Measurements from ENCODE around the gene GALNT2. TPM values are rescaled to one million over a fixed set of nuclear protein-coding genes. Genes with fewer than 3 reads are reported as not detected.

GALNT2 gene
- total RNA-seq, 1 donor from 2014 or later = 60.7 TPM

GRCh38 chr1:230309646-230310177, 242.7 kb downstream of the GALNT2 start:
- TF ChIP-seq, protein P1, sequence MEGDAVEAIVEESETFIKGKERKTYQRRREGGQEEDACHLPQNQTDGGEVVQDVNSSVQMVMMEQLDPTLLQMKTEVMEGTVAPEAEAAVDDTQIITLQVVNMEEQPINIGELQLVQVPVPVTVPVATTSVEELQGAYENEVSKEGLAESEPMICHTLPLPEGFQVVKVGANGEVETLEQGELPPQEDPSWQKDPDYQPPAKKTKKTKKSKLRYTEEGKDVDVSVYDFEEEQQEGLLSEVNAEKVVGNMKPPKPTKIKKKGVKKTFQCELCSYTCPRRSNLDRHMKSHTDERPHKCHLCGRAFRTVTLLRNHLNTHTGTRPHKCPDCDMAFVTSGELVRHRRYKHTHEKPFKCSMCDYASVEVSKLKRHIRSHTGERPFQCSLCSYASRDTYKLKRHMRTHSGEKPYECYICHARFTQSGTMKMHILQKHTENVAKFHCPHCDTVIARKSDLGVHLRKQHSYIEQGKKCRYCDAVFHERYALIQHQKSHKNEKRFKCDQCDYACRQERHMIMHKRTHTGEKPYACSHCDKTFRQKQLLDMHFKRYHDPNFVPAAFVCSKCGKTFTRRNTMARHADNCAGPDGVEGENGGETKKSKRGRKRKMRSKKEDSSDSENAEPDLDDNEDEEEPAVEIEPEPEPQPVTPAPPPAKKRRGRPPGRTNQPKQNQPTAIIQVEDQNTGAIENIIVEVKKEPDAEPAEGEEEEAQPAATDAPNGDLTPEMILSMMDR (IDR thresholded peaks at IDR 0.05; ENCODE audit: insufficient read depth, low read length, poor library complexity, severe bottlenecking) = no peak
- Histone ChIP-seq H3K27me3 (ENCODE audit: control insufficient read depth, insufficient read depth, low read length) (no peaks in the 10 kb centered on the region), H3K36me3 (ENCODE audit: control insufficient read depth, insufficient read depth, low read length) (no peaks in the 10 kb centered on the region), H3K4me3 (ENCODE audit: low read depth, low read length) (no peak overlapping the region)
- DNase-seq (ENCODE audit: low read depth) = no peak

DNA sequence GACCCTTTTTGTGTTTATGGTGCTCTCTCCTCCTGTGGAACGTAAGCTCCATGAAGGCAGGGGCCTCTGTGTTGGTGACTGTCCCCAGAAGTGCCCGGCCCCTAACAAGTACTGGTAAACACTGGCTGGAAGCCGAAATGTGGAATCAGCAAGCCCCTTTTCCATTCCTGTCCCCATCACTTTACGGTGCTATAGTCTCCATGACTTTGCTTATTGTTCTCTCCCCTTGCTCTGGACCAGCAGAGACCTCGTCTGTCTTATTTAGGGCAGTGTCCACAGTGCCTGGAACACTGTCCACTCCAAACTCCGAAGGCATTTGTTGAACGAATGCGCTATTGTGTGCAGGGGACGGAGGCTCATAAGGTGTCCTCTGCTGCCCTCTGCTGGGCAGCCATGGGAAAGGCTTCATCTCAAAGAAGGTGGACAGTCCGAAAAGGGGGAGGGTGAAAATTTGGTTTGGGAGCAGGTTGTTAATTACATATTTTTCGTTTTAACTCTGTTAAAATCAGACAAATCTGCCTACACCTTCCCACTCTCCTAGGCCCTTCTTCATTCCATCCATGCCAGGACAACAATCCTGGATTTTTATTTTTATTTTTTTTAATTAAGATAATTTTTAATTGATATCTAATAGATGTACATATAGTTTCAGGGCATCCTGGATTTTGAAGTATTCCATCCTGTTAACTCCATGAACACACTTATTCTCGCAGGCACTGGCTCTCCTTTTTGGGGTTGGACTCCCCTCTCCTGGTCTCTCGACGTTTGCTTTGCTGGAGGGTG, 243.5 kb downstream of the GALNT2 start:
- peaks cover 3% of the 10 kb centered on the region for H3K27me3 ChIP-seq (ENCODE audit: control insufficient read depth, insufficient read depth, low read length)
- no peak overlapping the region for H3K4me3 ChIP-seq (ENCODE audit: low read depth, low read length)
- DNase-seq (ENCODE audit: low read depth) = peak; percentile 26
- TF ChIP-seq, protein P1 (IDR thresholded peaks at IDR 0.05; ENCODE audit: insufficient read depth, low read length, poor library complexity, severe bottlenecking) = peak; percentile 91
- no peaks in the 10 kb centered on the region for H3K36me3 ChIP-seq (ENCODE audit: control insufficient read depth, insufficient read depth, low read length)

DNA sequence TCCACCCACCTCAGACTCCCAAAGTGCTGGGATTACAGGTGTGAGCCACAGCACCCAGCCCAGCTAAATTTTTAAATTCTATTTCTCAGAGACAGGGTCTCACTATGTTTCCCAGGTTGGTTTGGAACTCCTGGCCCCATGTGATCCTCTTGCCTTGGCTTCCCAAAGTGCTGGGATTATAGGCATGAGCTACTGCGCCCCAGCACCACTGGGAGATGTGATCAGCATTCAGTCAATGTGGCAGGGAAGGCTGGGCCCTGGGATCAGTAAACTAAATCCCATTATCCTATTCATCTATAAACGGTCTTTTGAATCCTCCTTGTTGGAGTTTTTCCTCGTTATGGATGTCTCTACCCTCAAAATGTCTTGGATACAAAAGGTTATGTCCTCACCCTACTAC, 245.6 kb downstream of the GALNT2 start:
- TF ChIP-seq, protein P1 (IDR thresholded peaks at IDR 0.05; ENCODE audit: insufficient read depth, low read length, poor library complexity, severe bottlenecking) = no peak
- no peak for DNase-seq (ENCODE audit: low read depth)
- H3K27me3 ChIP-seq (ENCODE audit: control insufficient read depth, insufficient read depth, low read length) = peaks cover 5% of the 10 kb centered on the region
- no peak overlapping the region for H3K4me3 ChIP-seq (ENCODE audit: low read depth, low read length)
- H3K36me3 ChIP-seq (ENCODE audit: control insufficient read depth, insufficient read depth, low read length) = no peaks in the 10 kb centered on the region

DNA sequence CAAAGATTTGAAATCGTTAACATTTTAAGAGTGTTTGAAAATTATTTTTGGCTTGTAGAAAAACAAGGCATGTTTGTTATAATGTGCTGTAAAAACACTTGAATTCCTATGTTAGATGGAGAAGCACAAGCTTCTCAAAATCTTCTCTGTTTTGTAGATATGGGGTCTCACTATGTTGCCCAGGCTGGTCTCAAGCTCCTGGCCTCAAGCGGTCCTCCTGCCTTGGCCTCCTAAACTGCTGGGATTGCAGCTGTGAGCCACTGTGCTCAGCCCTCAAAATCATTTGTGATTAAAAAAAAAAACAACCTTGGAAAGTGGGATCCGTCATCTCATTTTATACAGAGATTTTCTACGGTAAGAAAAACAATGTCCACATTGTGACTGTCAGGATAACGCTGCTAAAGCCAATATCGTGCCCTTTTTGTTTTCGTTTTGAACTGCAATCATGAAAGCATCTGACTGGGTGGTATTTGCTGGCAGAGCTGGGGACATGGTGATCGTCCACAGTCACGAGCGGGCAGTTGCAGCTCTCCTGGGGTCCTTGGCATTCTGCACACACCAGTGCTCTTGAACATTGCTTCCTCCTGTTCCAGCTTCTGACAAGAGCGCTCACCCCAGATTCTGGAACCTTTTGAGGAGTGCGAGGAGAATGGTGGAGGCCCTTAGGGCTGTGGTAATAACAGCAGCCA, 246.6 kb downstream of the GALNT2 start:
- Histone ChIP-seq H3K4me3 (ENCODE audit: low read depth, low read length) (no peak overlapping the region), H3K36me3 (ENCODE audit: control insufficient read depth, insufficient read depth, low read length) (no peaks in the 10 kb centered on the region), H3K27me3 (ENCODE audit: control insufficient read depth, insufficient read depth, low read length) (peaks cover 5% of the 10 kb centered on the region)
- TF ChIP-seq, protein P1 (IDR thresholded peaks at IDR 0.05; ENCODE audit: insufficient read depth, low read length, poor library complexity, severe bottlenecking) = no peak
- no peak for DNase-seq (ENCODE audit: low read depth)

- TF ChIP-seq, protein P1 (IDR thresholded peaks at IDR 0.05; ENCODE audit: insufficient read depth, low read length, poor library complexity, severe bottlenecking) = no peak
- DNase-seq (ENCODE audit: low read depth) = no peak
- Histone ChIP-seq H3K4me3 (ENCODE audit: low read depth, low read length) (no peak overlapping the region), H3K36me3 (ENCODE audit: control insufficient read depth, insufficient read depth, low read length) (no peaks in the 10 kb centered on the region), H3K27me3 (ENCODE audit: control insufficient read depth, insufficient read depth, low read length) (peaks cover 5% of the 10 kb centered on the region)
Measured at GRCh38 chr1:230314142-230314470, 247.1 kb downstream of the GALNT2 start.

All from kidney epithelial cell (primary cell).